Measurements from ENCODE around the gene YEATS2. TPM values are rescaled to one million over a fixed set of nuclear protein-coding genes. Genes with fewer than 3 reads are reported as not detected.
A peak's percentile ranks its signal among the peaks of the same experiment; 100 is the strongest.
"Not testable (repeated sequence)": the region's sequence is repeated elsewhere in the genome, so short reads cannot be mapped to it uniquely, and the experiment has no call there.

YEATS2 gene
- total RNA-seq, 1 donor, result 30.3 TPM

- TF ChIP-seq, protein P1, sequence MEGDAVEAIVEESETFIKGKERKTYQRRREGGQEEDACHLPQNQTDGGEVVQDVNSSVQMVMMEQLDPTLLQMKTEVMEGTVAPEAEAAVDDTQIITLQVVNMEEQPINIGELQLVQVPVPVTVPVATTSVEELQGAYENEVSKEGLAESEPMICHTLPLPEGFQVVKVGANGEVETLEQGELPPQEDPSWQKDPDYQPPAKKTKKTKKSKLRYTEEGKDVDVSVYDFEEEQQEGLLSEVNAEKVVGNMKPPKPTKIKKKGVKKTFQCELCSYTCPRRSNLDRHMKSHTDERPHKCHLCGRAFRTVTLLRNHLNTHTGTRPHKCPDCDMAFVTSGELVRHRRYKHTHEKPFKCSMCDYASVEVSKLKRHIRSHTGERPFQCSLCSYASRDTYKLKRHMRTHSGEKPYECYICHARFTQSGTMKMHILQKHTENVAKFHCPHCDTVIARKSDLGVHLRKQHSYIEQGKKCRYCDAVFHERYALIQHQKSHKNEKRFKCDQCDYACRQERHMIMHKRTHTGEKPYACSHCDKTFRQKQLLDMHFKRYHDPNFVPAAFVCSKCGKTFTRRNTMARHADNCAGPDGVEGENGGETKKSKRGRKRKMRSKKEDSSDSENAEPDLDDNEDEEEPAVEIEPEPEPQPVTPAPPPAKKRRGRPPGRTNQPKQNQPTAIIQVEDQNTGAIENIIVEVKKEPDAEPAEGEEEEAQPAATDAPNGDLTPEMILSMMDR (IDR thresholded peaks at IDR 0.05; ENCODE audit: insufficient read depth, low read length), result no peak
- no peak overlapping the region for H3K4me3 ChIP-seq (ENCODE audit: low read depth, low read length)
- no peak for DNase-seq (ENCODE audit: low read depth)
These were observed 17.5 kb upstream of the YEATS2 start for GRCh38 chr3:183680061-183680460.

GRCh38 chr3:183687705-183688104 lies 9.9 kb upstream of the YEATS2 start:
- no peak overlapping the region for H3K4me3 ChIP-seq (ENCODE audit: low read depth, low read length)
- TF ChIP-seq, protein P1 (IDR thresholded peaks at IDR 0.05; ENCODE audit: insufficient read depth, low read length), result no peak
- no peak for DNase-seq (ENCODE audit: low read depth)

GRCh38 chr3:183688874-183689273 lies 8.7 kb upstream of the YEATS2 start:
- TF ChIP-seq, protein P1 (IDR thresholded peaks at IDR 0.05; ENCODE audit: insufficient read depth, low read length), result no peak
- peak; percentile 29 for DNase-seq (ENCODE audit: low read depth)

DNA sequence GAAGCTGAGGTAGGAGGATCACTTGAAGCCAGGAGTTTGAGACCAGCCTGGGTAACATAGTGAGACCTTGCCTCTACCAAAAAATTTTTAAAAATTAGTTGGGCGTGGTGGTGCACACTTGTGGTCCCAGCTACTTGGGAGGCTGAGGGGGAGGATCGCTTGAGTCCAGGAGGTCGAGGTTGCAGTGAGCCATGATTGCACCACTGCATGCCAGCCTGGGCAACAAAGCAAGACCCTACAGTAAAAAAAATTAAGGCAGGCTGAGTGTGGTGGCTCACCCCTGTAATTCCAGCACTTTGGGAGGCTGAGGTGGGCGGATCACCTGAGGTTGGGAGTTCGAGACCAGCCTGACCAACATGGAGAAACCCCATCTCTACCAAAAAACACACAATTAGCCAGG lies 8.0 kb upstream of the YEATS2 start:
- not testable (repeated sequence) for DNase-seq (ENCODE audit: low read depth); H3K4me3 ChIP-seq (ENCODE audit: low read depth, low read length)

More at GRCh38 chr3:183688874-183689273, 8.7 kb upstream of the YEATS2 start:
- no peak overlapping the region for H3K4me3 ChIP-seq (ENCODE audit: low read depth, low read length)

DNA sequence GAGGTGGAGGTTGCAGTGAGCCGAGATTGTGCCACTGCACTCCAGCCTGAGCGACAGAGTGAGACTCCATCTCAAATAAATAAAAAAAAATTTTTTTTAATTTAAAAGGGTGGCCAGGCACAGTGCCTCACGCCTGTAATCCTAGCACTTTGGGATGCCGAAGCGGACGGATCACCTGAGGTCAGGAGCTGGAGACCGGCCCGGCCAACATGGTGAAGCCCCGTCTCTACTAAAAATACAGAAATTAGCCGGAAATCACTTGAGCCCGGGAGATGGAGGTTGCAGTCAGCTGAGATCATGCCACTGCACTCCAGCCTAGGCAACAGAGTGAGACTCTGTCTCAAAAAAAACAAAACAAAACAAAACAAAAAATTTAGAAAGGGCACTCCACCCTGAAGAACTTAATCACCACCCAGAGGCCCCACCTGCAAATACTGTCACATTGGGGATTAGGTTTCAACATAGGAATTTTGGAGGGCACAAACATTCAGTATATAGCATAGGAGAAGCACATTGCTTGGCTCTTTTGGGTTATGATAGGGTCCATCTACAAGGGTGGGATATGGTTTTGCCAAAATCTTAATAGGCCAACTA lies 7.1 kb upstream of the YEATS2 start:
- DNase-seq (ENCODE audit: low read depth), result no peak

DNA sequence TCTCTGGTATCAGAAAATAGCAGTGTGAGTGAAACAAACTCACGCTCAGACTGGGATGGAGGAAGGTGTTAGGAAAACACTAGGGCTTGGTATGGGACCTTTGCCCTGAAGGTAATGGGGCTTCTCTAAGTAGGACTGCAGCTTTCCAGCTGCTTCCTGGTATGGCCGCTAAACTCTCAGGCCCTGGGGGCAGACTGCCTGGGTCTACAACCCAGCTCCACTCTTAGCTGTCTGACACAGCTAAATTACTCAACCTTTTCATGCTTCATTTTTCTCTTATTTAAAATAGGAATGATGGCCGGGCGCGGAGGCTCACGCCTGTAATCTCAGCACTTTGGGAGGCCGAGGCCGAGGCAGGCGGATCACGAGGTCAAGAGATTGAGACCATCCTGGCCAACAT lies 5.2 kb upstream of the YEATS2 start:
- TF ChIP-seq, protein P1 (IDR thresholded peaks at IDR 0.05; ENCODE audit: insufficient read depth, low read length), result no peak
- no peak overlapping the region for H3K4me3 ChIP-seq (ENCODE audit: low read depth, low read length)
- no peak for DNase-seq (ENCODE audit: low read depth)

More for the DNA sequence above, 7.1 kb upstream of the YEATS2 start:
- H3K4me3 ChIP-seq (ENCODE audit: low read depth, low read length), result no peak overlapping the region
- TF ChIP-seq, protein P1 (IDR thresholded peaks at IDR 0.05; ENCODE audit: insufficient read depth, low read length), result no peak

- TF ChIP-seq, protein P1 (IDR thresholded peaks at IDR 0.05; ENCODE audit: insufficient read depth, low read length), result no peak
These were observed 1.8 kb upstream of the YEATS2 start for GRCh38 chr3:183695569-183696364.

More at GRCh38 chr3:183695569-183696364, 1.8 kb upstream of the YEATS2 start:
- no peak overlapping the region for H3K4me3 ChIP-seq (ENCODE audit: low read depth, low read length)
- DNase-seq (ENCODE audit: low read depth), result no peak

Measured in fibroblast of the aortic adventitia (primary cell).